SH-SY5Y (cell line): ENCODE data around the gene SYTL1.

ENCODE experiments used
- GATA2 ChIP-seq: IDR thresholded peaks from 2 replicates; pipeline ENCODE4 v1.6.1; 2011; ENCODE audit warnings: mild to moderate bottlenecking, low read depth, low read length
- GATA3 ChIP-seq: IDR thresholded peaks from 2 replicates; pipeline ENCODE4 v1.6.1; 2011; ENCODE audit warnings: low read depth, mild to moderate bottlenecking, low read length, moderate library complexity

The SYTL1 gene

GRCh38 chr1:27306892-27307761 is 34.7 kb upstream of the SYTL1 start:
- no peak for TF ChIP-seq GATA2
- no peak for TF ChIP-seq GATA3

DNA sequence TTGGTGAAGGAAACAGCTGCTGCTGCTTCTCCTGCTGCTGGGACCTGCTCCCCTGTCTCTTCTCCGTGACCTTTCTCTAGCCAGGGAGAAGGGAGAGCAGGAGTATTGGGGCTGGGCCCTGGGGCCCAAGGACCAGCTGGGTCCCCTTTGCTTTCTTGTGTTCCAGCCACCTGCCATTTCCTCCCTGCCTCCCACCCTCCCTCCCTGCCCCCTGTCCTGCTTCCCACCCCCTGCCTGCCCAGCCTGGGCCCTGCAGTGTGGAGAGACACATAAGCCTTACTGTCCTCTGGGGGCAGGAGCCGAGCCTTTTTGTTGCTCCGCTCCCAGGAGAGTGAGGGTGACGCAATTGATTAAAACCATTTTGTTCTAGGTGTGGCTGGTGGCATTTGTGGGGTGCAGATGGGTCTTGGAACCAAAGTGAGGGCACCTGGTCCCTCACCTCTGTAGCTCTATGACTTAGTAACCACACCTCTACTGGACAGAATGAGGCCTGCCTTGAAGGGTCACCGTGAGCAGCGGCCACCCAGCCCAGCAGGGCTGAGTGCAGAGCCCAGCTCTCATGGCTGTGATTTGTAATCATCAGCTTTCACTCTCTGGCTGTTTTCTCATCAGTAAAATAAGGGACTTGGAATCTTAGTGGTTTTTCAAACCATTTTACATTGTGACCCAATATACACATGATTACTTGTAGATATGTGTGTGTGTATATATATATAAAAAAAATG is 33.8 kb upstream of the SYTL1 start:
- TF ChIP-seq GATA3 (no peak), GATA2 (no peak)

GRCh38 chr1:27314169-27314568 is 27.7 kb upstream of the SYTL1 start:
- no peak for TF ChIP-seq GATA3
- TF ChIP-seq GATA2 = no peak

DNA sequence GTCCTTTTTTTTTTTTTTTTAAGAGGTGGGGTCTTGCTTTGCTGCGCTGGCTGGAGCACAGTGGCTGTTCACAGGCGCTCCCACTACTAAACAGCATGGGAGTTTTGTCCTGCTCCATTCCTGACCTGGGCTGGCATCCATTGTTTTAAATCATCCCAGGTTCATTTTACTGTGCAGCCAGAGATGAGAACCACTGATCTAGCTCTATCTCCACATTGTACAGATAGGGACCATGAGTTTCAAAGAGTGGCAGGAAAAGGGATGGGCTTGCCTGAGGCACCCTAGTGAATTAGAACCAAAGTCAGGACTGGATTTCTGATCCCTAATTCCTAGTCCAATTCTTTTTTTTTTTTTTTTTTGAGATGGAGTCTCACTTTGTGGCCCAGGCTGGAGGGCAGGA is 27.1 kb upstream of the SYTL1 start:
- TF ChIP-seq GATA2 = peak; percentile 84
- TF ChIP-seq GATA3 = no peak; the same call in 1 of the 2 replicates

GRCh38 chr1:27316860-27317259 is 25.0 kb upstream of the SYTL1 start:
- TF ChIP-seq GATA3 (no peak), GATA2 (no peak)

DNA sequence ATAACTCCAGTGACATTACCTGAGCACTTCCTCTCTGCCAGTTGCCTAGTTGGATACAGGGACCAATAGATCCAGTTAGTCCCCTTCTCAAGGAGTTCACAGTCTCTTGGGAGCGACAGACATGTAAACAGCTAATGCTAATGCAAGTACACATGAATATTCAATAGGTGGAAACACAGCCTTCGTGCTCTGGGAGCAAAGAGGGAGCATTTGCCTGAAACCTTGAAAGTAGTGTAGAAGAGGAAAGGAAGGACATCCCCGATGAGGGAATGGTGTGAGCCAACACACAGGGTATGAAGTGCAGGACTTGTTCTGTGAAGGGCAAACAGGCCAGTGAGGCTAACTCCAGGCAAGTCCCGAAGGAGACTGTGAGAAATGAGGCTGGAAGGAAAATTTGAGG is 23.7 kb upstream of the SYTL1 start:
- no peak for TF ChIP-seq GATA3
- TF ChIP-seq GATA2 = no peak

DNA sequence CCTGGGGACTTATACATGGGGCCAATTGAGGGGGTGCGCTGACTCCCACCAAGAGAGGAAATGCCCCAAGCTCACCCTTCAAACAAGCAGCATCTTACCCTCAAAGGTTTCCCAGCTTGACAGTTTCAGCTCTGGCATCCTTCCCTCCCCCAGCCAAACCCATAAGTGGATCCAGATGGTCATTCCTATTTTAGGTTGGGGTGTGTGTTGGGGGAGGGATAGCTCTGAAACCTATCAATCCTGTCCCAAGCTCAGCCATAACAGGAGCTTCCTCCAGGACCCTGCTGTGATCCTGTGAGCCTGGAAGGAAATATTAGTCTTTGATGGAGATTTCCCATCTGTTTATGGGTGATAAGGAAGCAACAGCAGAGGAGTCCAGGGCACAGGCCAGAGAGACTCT is 23.2 kb upstream of the SYTL1 start:
- TF ChIP-seq GATA2 (peak; percentile 29), GATA3 (no peak)

GRCh38 chr1:27321813-27322568 is 19.8 kb upstream of the SYTL1 start, which contains the start of gene TMEM222:
Gene TMEM222, plus strand, starts transcription at chr1:27322163. Its CDS starts 35 bp downstream, at chr1:27322198.
- TF ChIP-seq GATA2 = 0 out of 2 replicates have a peak, but pooled peaks have one; percentile 13
- no peak for TF ChIP-seq GATA3

DNA sequence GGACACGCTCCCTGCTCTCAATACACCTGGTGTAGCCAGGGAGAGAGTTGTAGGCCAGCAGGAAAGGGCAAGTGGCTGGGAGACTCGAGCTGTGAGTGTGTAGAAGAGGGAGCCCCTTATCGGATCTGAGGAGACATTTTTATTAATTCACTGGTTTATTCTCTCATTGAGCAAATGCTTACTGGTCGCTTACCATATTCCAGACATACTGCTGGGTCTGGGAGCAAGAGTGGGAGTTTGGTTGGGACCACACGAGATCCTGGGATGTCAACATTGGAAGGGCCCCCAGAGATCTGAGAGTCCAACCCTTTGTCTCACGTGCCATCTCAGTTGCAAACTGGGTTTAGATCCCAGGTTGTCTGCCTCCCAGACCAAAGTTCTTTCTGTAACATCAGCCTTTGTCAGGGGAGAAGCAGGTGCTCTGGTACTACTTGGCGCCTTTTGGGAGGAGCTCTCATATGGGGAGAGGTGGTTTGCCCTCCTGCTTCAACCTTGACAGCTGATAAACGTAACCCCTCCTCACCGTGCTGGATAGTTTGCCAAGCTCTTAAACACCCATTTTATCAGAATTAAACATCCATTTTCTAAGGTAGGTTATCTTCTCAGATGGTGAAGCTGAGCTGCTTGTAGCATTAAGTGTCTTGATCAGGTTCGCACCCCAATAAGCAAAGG is 19.1 kb upstream of the SYTL1 start:
- TF ChIP-seq GATA3 (no peak), GATA2 (no peak)

GRCh38 chr1:27325286-27325685 is 16.5 kb upstream of the SYTL1 start:
- TF ChIP-seq GATA3 (no peak), GATA2 (no peak)

DNA sequence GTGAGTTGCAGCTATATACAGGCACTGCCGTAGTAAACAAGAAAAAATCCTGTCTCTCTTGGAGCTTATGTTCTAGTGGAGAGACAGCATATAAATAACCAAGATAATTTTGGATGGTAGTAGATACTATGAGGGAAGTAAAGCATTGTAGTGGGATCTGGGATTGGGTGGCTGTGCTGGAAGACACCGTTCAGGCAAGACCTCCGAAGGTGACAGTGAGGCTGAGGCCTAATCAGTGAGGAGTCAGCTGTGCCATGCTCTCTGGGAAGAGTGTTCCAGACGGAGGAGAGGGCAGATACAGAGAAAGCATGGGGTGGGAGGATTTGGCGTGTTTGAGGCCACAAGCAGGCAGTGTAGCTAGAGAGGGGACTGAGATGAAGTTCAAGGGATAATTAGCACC is 13.9 kb upstream of the SYTL1 start:
- TF ChIP-seq GATA2 = no peak
- no peak for TF ChIP-seq GATA3

DNA sequence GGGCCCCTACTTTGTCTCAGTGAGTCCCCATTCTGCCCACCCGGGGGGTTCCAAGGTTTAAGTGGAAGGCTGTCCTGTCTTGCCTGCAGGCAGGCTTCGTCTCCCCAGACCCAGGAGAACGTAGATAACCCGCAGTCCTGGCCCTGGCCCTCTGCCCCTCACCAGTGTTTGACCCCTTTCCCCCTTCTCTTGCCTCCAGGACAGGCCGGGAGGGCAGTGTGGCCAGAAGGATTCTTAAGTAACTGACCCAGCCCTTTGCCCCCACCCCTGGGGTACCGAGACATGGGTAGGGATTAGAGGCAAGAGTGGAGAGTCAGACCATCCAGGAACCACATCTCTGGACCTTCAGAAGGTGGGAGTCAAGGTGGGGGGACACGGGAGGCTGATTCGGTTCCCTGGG is 11.0 kb upstream of the SYTL1 start:
- TF ChIP-seq GATA2 (no peak), GATA3 (no peak)

GRCh38 chr1:27331426-27331825 is 10.4 kb upstream of the SYTL1 start:
- TF ChIP-seq GATA3 (no peak), GATA2 (no peak)
